Measurements from ENCODE around the gene UNC45B.

Gene UNC45B

GRCh38 chr17:35127751-35128514 lies 19.7 kb upstream of the UNC45B start:
- H3K79me2 ChIP-seq (ENCODE audit: low read length) = no peaks in the 10 kb centered on the region
- no peak overlapping the region for H3K9ac ChIP-seq (ENCODE audit: low read length)
- H3K4me1 ChIP-seq (ENCODE audit: low read length) = no peaks in the 10 kb centered on the region
- no peaks in the 10 kb centered on the region for H3K27me3 ChIP-seq (ENCODE audit: low read depth, low read length)
- H2AFZ ChIP-seq (ENCODE audit: low read depth, low read length) = no peak overlapping the region
- H3K4me3 ChIP-seq (ENCODE audit: low read length) = no peak overlapping the region
- no peaks in the 10 kb centered on the region for H3K9me3 ChIP-seq (ENCODE audit: insufficient read depth, low read length)
- 0 out of 2 replicates have a peak, but pooled peaks cover 3% of the 10 kb centered on the region for H4K20me1 ChIP-seq (ENCODE audit: insufficient read depth, low read length)
- no peak overlapping the region for H3K4me2 ChIP-seq (ENCODE audit: low read length)
- TF ChIP-seq EZH2phosphoT487 (IDR thresholded peaks at IDR 0.05; ENCODE audit: low read depth) = no peak
- TF ChIP-seq CTCF (IDR thresholded peaks at IDR 0.05; ENCODE audit: low read depth, low read length) = no peak
- peaks cover 34% of the 10 kb centered on the region for H3K36me3 ChIP-seq (replicated peaks; ENCODE audit: low read depth, low read length)
- H3K27ac ChIP-seq (ENCODE audit: low read length) = no peak overlapping the region

GRCh38 chr17:35129154-35129972 lies 18.3 kb upstream of the UNC45B start:
- 0 out of 2 replicates have a peak, but pooled peaks cover 3% of the 10 kb centered on the region for H4K20me1 ChIP-seq (ENCODE audit: insufficient read depth, low read length)
- no peak overlapping the region for H3K27ac ChIP-seq (ENCODE audit: low read length)

GRCh38 chr17:35129973-35130351 lies 17.7 kb upstream of the UNC45B start:
- Histone ChIP-seq H3K27ac (ENCODE audit: low read length) (no peak overlapping the region), H3K9ac (ENCODE audit: low read length) (no peak overlapping the region), H4K20me1 (ENCODE audit: insufficient read depth, low read length) (0 out of 2 replicates have a peak, but pooled peaks cover 3% of the 10 kb centered on the region), H3K27me3 (ENCODE audit: low read depth, low read length) (no peaks in the 10 kb centered on the region), H3K4me2 (ENCODE audit: low read length) (no peak overlapping the region), H3K9me3 (ENCODE audit: insufficient read depth, low read length) (no peaks in the 10 kb centered on the region), H2AFZ (ENCODE audit: low read depth, low read length) (no peak overlapping the region), H3K36me3 (replicated peaks; ENCODE audit: low read depth, low read length) (peaks cover 46% of the 10 kb centered on the region), H3K4me1 (ENCODE audit: low read length) (no peaks in the 10 kb centered on the region), H3K4me3 (ENCODE audit: low read length) (no peak overlapping the region), H3K79me2 (ENCODE audit: low read length) (no peaks in the 10 kb centered on the region)
- TF ChIP-seq CTCF (IDR thresholded peaks at IDR 0.05; ENCODE audit: low read depth, low read length) = no peak
- TF ChIP-seq EZH2phosphoT487 (IDR thresholded peaks at IDR 0.05; ENCODE audit: low read depth) = no peak

More at GRCh38 chr17:35129154-35129972, 18.3 kb upstream of the UNC45B start:
- Histone ChIP-seq H3K36me3 (replicated peaks; ENCODE audit: low read depth, low read length) (peaks cover 45% of the 10 kb centered on the region), H3K4me1 (ENCODE audit: low read length) (no peaks in the 10 kb centered on the region), H2AFZ (ENCODE audit: low read depth, low read length) (no peak overlapping the region), H3K9ac (ENCODE audit: low read length) (no peak overlapping the region), H3K4me2 (ENCODE audit: low read length) (no peak overlapping the region), H3K79me2 (ENCODE audit: low read length) (no peaks in the 10 kb centered on the region), H3K4me3 (ENCODE audit: low read length) (no peak overlapping the region), H3K27me3 (ENCODE audit: low read depth, low read length) (no peaks in the 10 kb centered on the region), H3K9me3 (ENCODE audit: insufficient read depth, low read length) (no peaks in the 10 kb centered on the region)
- no peak for TF ChIP-seq CTCF (IDR thresholded peaks at IDR 0.05; ENCODE audit: low read depth, low read length)
- TF ChIP-seq EZH2phosphoT487 (IDR thresholded peaks at IDR 0.05; ENCODE audit: low read depth) = no peak

- H3K9ac ChIP-seq (ENCODE audit: low read length) = no peak overlapping the region
- no peaks in the 10 kb centered on the region for H3K27me3 ChIP-seq (ENCODE audit: low read depth, low read length)
- H3K4me3 ChIP-seq (ENCODE audit: low read length) = no peak overlapping the region
- no peaks in the 10 kb centered on the region for H3K9me3 ChIP-seq (ENCODE audit: insufficient read depth, low read length)
- TF ChIP-seq CTCF (IDR thresholded peaks at IDR 0.05; ENCODE audit: low read depth, low read length) (no peak), EZH2phosphoT487 (IDR thresholded peaks at IDR 0.05; ENCODE audit: low read depth) (no peak)
- H2AFZ ChIP-seq (ENCODE audit: low read depth, low read length) = no peak overlapping the region
- peaks cover 50% of the 10 kb centered on the region for H3K36me3 ChIP-seq (replicated peaks; ENCODE audit: low read depth, low read length)
- no peaks in the 10 kb centered on the region for H3K79me2 ChIP-seq (ENCODE audit: low read length)
- H3K4me1 ChIP-seq (ENCODE audit: low read length) = no peaks in the 10 kb centered on the region
- 0 out of 2 replicates have a peak, but pooled peaks cover 3% of the 10 kb centered on the region for H4K20me1 ChIP-seq (ENCODE audit: insufficient read depth, low read length)
- no peak overlapping the region for H3K27ac ChIP-seq (ENCODE audit: low read length)
- no peak overlapping the region for H3K4me2 ChIP-seq (ENCODE audit: low read length)
Observed at GRCh38 chr17:35130392-35130791, 17.2 kb upstream of the UNC45B start.
